Gastroesophageal sphincter (tissue), 4 donors: ENCODE measurements around the gene FIGN. TPM values are rescaled to one million over a fixed set of nuclear protein-coding genes. Genes with fewer than 3 reads are reported as not detected.
A peak's percentile ranks its signal among the peaks of the same experiment; 100 is the strongest.

Source experiments
- ATAC-seq: fragments of 150-250 bp; one replicate; pipeline ENCODE4 v1.9.1; 2016; ENCODE audit warnings: mild to moderate bottlenecking, moderate library complexity
- H3K27ac ChIP-seq, 4 donors: fragments of 200-600 bp; sonication (generic) in 3 of 4; 1 replicate in 3 of 4; 2 replicates in 1 of 4; pipeline ENCODE4 v1.5.1; 2016 to 2019
- H3K27me3 ChIP-seq: fragments of 200-600 bp; sonication (generic); one replicate; pipeline ENCODE4 v1.5.1; 2019
- H3K36me3 ChIP-seq, 2 donors: fragments of 200-600 bp; sonication (generic); one replicate each; pipeline ENCODE4 v1.5.1; 2019; ENCODE audit warnings: control low read depth in 1 of 2
- H3K4me1 ChIP-seq, 3 donors: fragments of 200-600 bp; sonication (generic); 1 replicate in 2 of 3; 2 replicates in 1 of 3; pipeline ENCODE4 v1.5.1; 2016 to 2019; ENCODE audit warnings: control low read depth in 2 of 3
- H3K4me3 ChIP-seq, 2 donors: fragments of 200-600 bp; sonication (generic); one replicate each; pipeline ENCODE4 v1.5.1; 2019; ENCODE audit warnings: mild to moderate bottlenecking in 1 of 2, moderate library complexity in 1 of 2
- H3K9me3 ChIP-seq, 3 donors: fragments of 200-600 bp; sonication (generic); one replicate each; pipeline ENCODE4 v1.5.1; 2017 to 2019; ENCODE audit warnings: control low read depth in 2 of 3
- CTCF ChIP-seq, 4 experiments: fragments of 200-600 bp in 2 of 4; fragments of 450-650 bp in 2 of 4; sonication (generic) in 1 of 4; IDR thresholded peaks; one replicate each; pipeline ENCODE4 v1.5.1; 2017 to 2019; ENCODE audit warnings: antibody characterized with exemption in 4 of 4, mild to moderate bottlenecking in 2 of 4, moderate library complexity in 2 of 4
- EP300 ChIP-seq: sonication (generic); formaldehyde crosslinking; IDR thresholded peaks from one replicate; pipeline ENCODE4 v1.6.1; 2017; ENCODE audit warnings: antibody characterized with exemption, mild to moderate bottlenecking
- POLR2A ChIP-seq, 2 donors: fragments of 450-650 bp; IDR thresholded peaks; one replicate each; pipeline ENCODE4 v1.6.1; 2017; ENCODE audit warnings: antibody characterized with exemption in 2 of 2, mild to moderate bottlenecking in 2 of 2, moderate library complexity in 1 of 2
- POLR2AphosphoS5 ChIP-seq: sonication (generic); formaldehyde crosslinking; IDR thresholded peaks from one replicate; pipeline ENCODE4 v1.6.1; 2017; ENCODE audit warnings: antibody characterized with exemption
- WGBS, 2 donors: methylation state at CpG; one replicate each; pipeline ENCODE4 v1.1.5; 2018; ENCODE audit warnings: low coverage in 1 of 2; 5-methylcytosine and 5-hydroxymethylcytosine counted together
- total RNA-seq, 4 donors: library from RNA; depleted of rRNA; stranded (reverse); fragments of >200 nt; gene quantifications; one replicate each; pipeline ENCODE4 v1.1.0, GENCODE V29; 2016

The FIGN gene
- total RNA-seq, 4 donors from 2014 or later: 5.0 to 17.5 (median 10.2) TPM

- TF ChIP-seq POLR2AphosphoS5 (no peak), CTCF (IDR thresholded peaks at IDR 0.05) (no peak), EP300 (no peak), POLR2A (IDR thresholded peaks at IDR 0.05) (no peak)
- Histone ChIP-seq H3K4me1 (peaks cover 0 to 66% (median 9%) of the 10 kb centered on the region in 3 donors), H3K27me3 (no peaks in the 10 kb centered on the region), H3K27ac (peak overlapping the region in 2 of 4 donors; percentile 5 to 53), H3K36me3 (no peaks in the 10 kb centered on the region), H3K9me3 (no peaks in the 10 kb centered on the region), H3K4me3 (no peak overlapping the region)
- ATAC-seq: no peak
- whole genome bisulfite sequencing, 2 donors: 30 to 73% methylated on average over 2 of the region's 2 CpGs
Observed at GRCh38 chr2:163659224-163659623, 76.6 kb downstream of the FIGN start.

DNA sequence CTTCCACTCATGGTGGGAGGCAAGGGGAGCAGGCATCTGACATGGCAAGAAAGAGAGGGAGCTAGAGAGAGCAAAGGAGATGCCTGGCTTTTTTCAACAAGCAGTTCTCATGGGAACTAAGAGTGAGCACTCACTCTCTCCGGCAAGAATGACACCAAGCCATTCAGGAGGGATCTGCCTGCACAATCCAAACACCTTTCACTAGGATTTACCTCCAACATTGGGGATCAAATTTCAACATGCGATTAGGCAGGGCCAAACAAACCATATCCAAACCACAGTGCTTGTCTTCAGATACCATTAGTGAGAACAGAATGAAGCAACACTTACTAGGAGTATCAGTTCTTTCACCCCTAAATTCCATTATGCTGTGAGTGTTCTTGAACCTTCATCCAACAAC is 77.3 kb downstream of the FIGN start:
- Histone ChIP-seq H3K4me1 (peaks cover 0 to 66% (median 9%) of the 10 kb centered on the region in 3 donors), H3K27ac (peak overlapping the region; percentile 5 to 53 (median 14)), H3K27me3 (no peaks in the 10 kb centered on the region), H3K36me3 (no peaks in the 10 kb centered on the region), H3K4me3 (no peak overlapping the region), H3K9me3 (no peaks in the 10 kb centered on the region)
- ATAC-seq: no peak
- no peak for TF ChIP-seq CTCF (IDR thresholded peaks at IDR 0.05)
- no peak for TF ChIP-seq EP300
- TF ChIP-seq POLR2AphosphoS5: no peak
- TF ChIP-seq POLR2A (IDR thresholded peaks at IDR 0.05): no peak
- 43 to 69% methylated on average over 2 of the region's 2 CpGs for WGBS, 2 donors

GRCh38 chr2:163657281-163657656 is 78.5 kb downstream of the FIGN start:
- Histone ChIP-seq H3K4me3 (no peak overlapping the region), H3K4me1 (peaks cover 0 to 62% (median 9%) of the 10 kb centered on the region in 3 donors), H3K36me3 (no peaks in the 10 kb centered on the region), H3K27me3 (no peaks in the 10 kb centered on the region), H3K9me3 (no peaks in the 10 kb centered on the region), H3K27ac (no peak overlapping the region)
- TF ChIP-seq POLR2AphosphoS5: no peak
- TF ChIP-seq POLR2A (IDR thresholded peaks at IDR 0.05): no peak
- no peak for TF ChIP-seq EP300
- TF ChIP-seq CTCF (IDR thresholded peaks at IDR 0.05): no peak
- 33 to 68% methylated on average over 1 to 3 of the region's 3 CpGs for WGBS, 2 donors
- no peak for ATAC-seq

- TF ChIP-seq CTCF (IDR thresholded peaks at IDR 0.05) (no peak), POLR2A (IDR thresholded peaks at IDR 0.05) (no peak), POLR2AphosphoS5 (no peak), EP300 (no peak)
- H3K9me3 ChIP-seq: no peaks in the 10 kb centered on the region
- no peaks in the 10 kb centered on the region for H3K27me3 ChIP-seq
- WGBS, 2 donors: 31 to 58% methylated on average over 2 of the region's 2 CpGs
- H3K4me1 ChIP-seq: peaks cover 0 to 57% (median 9%) of the 10 kb centered on the region in 3 donors
- no peak overlapping the region for H3K4me3 ChIP-seq
- no peaks in the 10 kb centered on the region for H3K36me3 ChIP-seq
- no peak overlapping the region for H3K27ac ChIP-seq
- no peak for ATAC-seq
Observed at GRCh38 chr2:163656622-163657280, 79.1 kb downstream of the FIGN start.

DNA sequence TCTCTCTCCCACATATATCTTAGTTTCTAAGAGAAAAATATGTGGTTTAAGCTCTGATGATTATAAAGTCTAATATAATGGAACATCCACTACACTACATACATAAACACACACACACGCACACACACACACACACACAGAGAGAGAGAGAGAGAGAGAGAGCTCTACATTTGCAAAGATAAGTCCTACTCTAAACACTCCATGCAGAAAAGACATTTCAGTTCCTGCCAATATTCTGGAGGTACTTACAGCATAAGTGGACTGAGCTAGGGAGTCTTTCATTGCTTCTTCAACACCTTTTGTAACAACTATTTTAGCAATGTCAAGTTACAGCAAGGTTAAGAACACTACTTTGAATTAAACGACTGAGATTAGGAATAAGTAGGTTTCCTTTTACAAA is 80.1 kb downstream of the FIGN start:
- no peaks in the 10 kb centered on the region for H3K27me3 ChIP-seq
- WGBS, 2 donors: 27 to 36% methylated on average over 2 of the region's 2 CpGs
- TF ChIP-seq CTCF (IDR thresholded peaks at IDR 0.05) (no peak), POLR2A (IDR thresholded peaks at IDR 0.05) (no peak), POLR2AphosphoS5 (no peak), EP300 (no peak)
- no peak overlapping the region for H3K4me3 ChIP-seq
- H3K4me1 ChIP-seq: peaks cover 0 to 53% (median 9%) of the 10 kb centered on the region in 3 donors
- H3K27ac ChIP-seq: no peak overlapping the region
- no peaks in the 10 kb centered on the region for H3K36me3 ChIP-seq
- ATAC-seq: no peak
- H3K9me3 ChIP-seq: no peaks in the 10 kb centered on the region
